DND-41 (cell line): ENCODE data around the gene TNNC1.

Experiments
- CTCF ChIP-seq: IDR thresholded peaks from 2 replicates; pipeline ENCODE4 v1.5.1; 2012; ENCODE audit warnings: borderline replicate concordance, low read length, moderate library complexity, mild to moderate bottlenecking; ENCODE audit not compliant: poor library complexity, severe bottlenecking; ENCODE audit errors: extremely low read depth
- EZH2 ChIP-seq: IDR thresholded peaks from 3 replicates; pipeline ENCODE4 v1.6.1; 2012; ENCODE audit warnings: borderline replicate concordance, low read depth, mild to moderate bottlenecking, moderate library complexity, low read length, inconsistent platforms; ENCODE audit not compliant: severe bottlenecking

GRCh38 chr3:52480768-52481715, 27.2 kb upstream of the TNNC1 start:
- TF ChIP-seq CTCF = no peak
- TF ChIP-seq EZH2 = no peak
